Loucy (cell line): ENCODE data around the gene IGSF9B.

Experiments used
- H2AFZ ChIP-seq: fragments of 200-600 bp; sonication (generic); 2 replicates; pipeline ENCODE4 v1.6.0; 2016; ENCODE audit warnings: antibody characterized with exemption, mild to moderate bottlenecking, low read length, moderate library complexity
- H3F3A ChIP-seq: fragments of 200-600 bp; 2 replicates; pipeline ENCODE4 v1.6.0; 2016; ENCODE audit warnings: antibody characterized with exemption, low read depth, mild to moderate bottlenecking
- H3K27me3 ChIP-seq: fragments of 200-600 bp; sonication (generic); 2 replicates; pipeline ENCODE4 v1.6.1; 2014; ENCODE audit warnings: low read length, mild to moderate bottlenecking; ENCODE audit not compliant: insufficient read depth, poor library complexity, severe bottlenecking
- H3K36me3 ChIP-seq: fragments of 200-600 bp; sonication (generic); 2 replicates; pipeline ENCODE4 v1.6.1; 2016; ENCODE audit warnings: low read length; ENCODE audit not compliant: insufficient read depth
- H3K4me1 ChIP-seq: fragments of 200-600 bp; sonication (generic); 2 replicates; pipeline ENCODE4 v1.5.1; 2014; ENCODE audit warnings: low read length, mild to moderate bottlenecking; ENCODE audit not compliant: insufficient read depth, poor library complexity, severe bottlenecking
- H3K4me2 ChIP-seq: fragments of 200-600 bp; sonication (generic); 2 replicates; pipeline ENCODE4 v1.6.0; 2014; ENCODE audit warnings: antibody characterized with exemption, low read length, low read depth, mild to moderate bottlenecking; ENCODE audit not compliant: poor library complexity, severe bottlenecking
- H3K4me3 ChIP-seq: fragments of 200-600 bp; sonication (generic); 2 replicates; pipeline ENCODE4 v1.5.1; 2014; ENCODE audit warnings: low read length, mild to moderate bottlenecking, mixed read lengths; ENCODE audit not compliant: poor library complexity, severe bottlenecking
- H3K79me2 ChIP-seq: fragments of 200-600 bp; sonication (generic); 2 replicates; pipeline ENCODE4 v1.6.1; 2014; ENCODE audit warnings: low read length; ENCODE audit not compliant: insufficient read depth
- H3K9ac ChIP-seq: fragments of 200-600 bp; sonication (generic); 2 replicates; pipeline ENCODE4 v1.6.0; 2014; ENCODE audit warnings: mild to moderate bottlenecking, low read depth, low read length, moderate library complexity; ENCODE audit not compliant: poor library complexity, severe bottlenecking
- H3K9me2 ChIP-seq: fragments of 200-600 bp; sonication (generic); replicated peaks from 2 replicates; pipeline ENCODE4 v1.6.1; 2016; ENCODE audit warnings: low read depth, low read length, mixed read lengths
- H3K9me3 ChIP-seq: fragments of 200-600 bp; sonication (generic); 2 replicates; pipeline ENCODE4 v1.6.1; 2014; ENCODE audit warnings: mild to moderate bottlenecking, antibody characterized with exemption, low read length, low read depth; ENCODE audit not compliant: insufficient read depth
- H4K20me1 ChIP-seq: fragments of 200-600 bp; sonication (generic); 2 replicates; pipeline ENCODE4 v1.6.0; 2014; ENCODE audit warnings: antibody characterized with exemption, low read length, mild to moderate bottlenecking; ENCODE audit not compliant: insufficient read depth, poor library complexity, severe bottlenecking
- EZH2phosphoT487 ChIP-seq: fragments of 200-600 bp; IDR thresholded peaks from 2 replicates; pipeline ENCODE4 v1.6.1; 2018; ENCODE audit warnings: antibody characterized with exemption, mild to moderate bottlenecking, moderate library complexity, borderline replicate concordance
- TF ChIP-seq, protein P1 (sequence below): fragments of 200-600 bp; sonication (generic); conservative IDR thresholded peaks from 2 replicates; pipeline ENCODE4 v1.5.1; 2014; ENCODE audit warnings: mild to moderate bottlenecking, antibody characterized with exemption, low read length

Gene IGSF9B

DNA sequence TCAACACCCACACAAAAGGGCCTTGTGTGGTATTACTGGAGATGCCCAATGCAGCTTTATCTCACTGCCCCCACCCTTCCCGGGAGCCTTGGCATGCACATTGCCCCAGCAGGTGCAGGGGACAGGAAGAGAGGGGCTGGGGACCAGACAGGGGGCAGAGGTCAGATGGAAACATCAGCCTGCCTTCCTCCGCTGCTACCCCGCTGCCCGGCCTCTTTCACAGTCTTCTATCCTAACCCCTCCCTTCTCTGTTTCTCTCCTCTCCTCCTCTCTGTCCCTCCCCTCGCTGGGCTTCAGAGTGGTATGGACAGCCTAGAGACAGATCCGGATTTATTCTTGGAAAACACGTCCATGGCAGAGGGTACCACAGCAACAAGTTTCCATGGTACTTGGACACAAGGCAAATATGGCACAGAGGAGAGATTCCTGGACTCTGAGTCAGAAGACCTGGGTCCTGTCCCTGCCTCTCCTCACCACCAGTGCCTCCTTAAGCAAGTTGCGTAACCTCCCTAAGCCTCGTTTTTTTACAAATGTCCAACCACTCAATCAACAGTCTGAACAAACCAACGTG lies 8.3 kb upstream of the IGSF9B start:
- Histone ChIP-seq H3K4me3 (no peak overlapping the region), H3K9me3 (peaks cover 10% of the 10 kb centered on the region; the same call in 1 of the 2 replicates), H3K4me1 (no peaks in the 10 kb centered on the region), H3F3A (no peaks in the 10 kb centered on the region), H4K20me1 (no peaks in the 10 kb centered on the region), H3K9ac (no peak overlapping the region), H3K9me2 (no peaks in the 10 kb centered on the region), H3K4me2 (no peak overlapping the region), H3K79me2 (no peaks in the 10 kb centered on the region), H3K36me3 (no peaks in the 10 kb centered on the region), H2AFZ (no peak overlapping the region), H3K27me3 (no peaks in the 10 kb centered on the region)
- no peak for TF ChIP-seq EZH2phosphoT487
- TF ChIP-seq, protein P1, sequence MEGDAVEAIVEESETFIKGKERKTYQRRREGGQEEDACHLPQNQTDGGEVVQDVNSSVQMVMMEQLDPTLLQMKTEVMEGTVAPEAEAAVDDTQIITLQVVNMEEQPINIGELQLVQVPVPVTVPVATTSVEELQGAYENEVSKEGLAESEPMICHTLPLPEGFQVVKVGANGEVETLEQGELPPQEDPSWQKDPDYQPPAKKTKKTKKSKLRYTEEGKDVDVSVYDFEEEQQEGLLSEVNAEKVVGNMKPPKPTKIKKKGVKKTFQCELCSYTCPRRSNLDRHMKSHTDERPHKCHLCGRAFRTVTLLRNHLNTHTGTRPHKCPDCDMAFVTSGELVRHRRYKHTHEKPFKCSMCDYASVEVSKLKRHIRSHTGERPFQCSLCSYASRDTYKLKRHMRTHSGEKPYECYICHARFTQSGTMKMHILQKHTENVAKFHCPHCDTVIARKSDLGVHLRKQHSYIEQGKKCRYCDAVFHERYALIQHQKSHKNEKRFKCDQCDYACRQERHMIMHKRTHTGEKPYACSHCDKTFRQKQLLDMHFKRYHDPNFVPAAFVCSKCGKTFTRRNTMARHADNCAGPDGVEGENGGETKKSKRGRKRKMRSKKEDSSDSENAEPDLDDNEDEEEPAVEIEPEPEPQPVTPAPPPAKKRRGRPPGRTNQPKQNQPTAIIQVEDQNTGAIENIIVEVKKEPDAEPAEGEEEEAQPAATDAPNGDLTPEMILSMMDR = no peak

GRCh38 chr11:133964356-133964755 lies 7.6 kb upstream of the IGSF9B start:
- H4K20me1 ChIP-seq = no peaks in the 10 kb centered on the region
- no peak overlapping the region for H3K4me3 ChIP-seq
- H3K27me3 ChIP-seq = no peaks in the 10 kb centered on the region
- no peak overlapping the region for H3K4me2 ChIP-seq
- H2AFZ ChIP-seq = no peak overlapping the region
- no peak overlapping the region for H3K9ac ChIP-seq
- H3K36me3 ChIP-seq = no peaks in the 10 kb centered on the region
- no peaks in the 10 kb centered on the region for H3K79me2 ChIP-seq
- H3F3A ChIP-seq = no peaks in the 10 kb centered on the region
- H3K9me3 ChIP-seq = peaks cover 8% of the 10 kb centered on the region; the same call in 1 of the 2 replicates
- H3K4me1 ChIP-seq = no peaks in the 10 kb centered on the region
- TF ChIP-seq EZH2phosphoT487 = no peak
- TF ChIP-seq, protein P1 = no peak
- H3K9me2 ChIP-seq = no peaks in the 10 kb centered on the region

- no peak overlapping the region for H3K9ac ChIP-seq
- H3K9me3 ChIP-seq = peaks cover 8% of the 10 kb centered on the region; the same call in 1 of the 2 replicates
- H3K9me2 ChIP-seq = no peaks in the 10 kb centered on the region
- H4K20me1 ChIP-seq = no peaks in the 10 kb centered on the region
- H2AFZ ChIP-seq = no peak overlapping the region
- no peak overlapping the region for H3K4me2 ChIP-seq
- H3K4me1 ChIP-seq = no peaks in the 10 kb centered on the region
- TF ChIP-seq, protein P1 = no peak
- TF ChIP-seq EZH2phosphoT487 = no peak
- H3K79me2 ChIP-seq = no peaks in the 10 kb centered on the region
- H3K27me3 ChIP-seq = no peaks in the 10 kb centered on the region
- H3F3A ChIP-seq = no peaks in the 10 kb centered on the region
- no peaks in the 10 kb centered on the region for H3K36me3 ChIP-seq
- H3K4me3 ChIP-seq = no peak overlapping the region
Measured at GRCh38 chr11:133961890-133962289, 5.1 kb upstream of the IGSF9B start.
